ENCODE measurements around the gene MYADML2.

GRCh38 chr17:81931189-81931556 lies 15.9 kb downstream of the MYADML2 start:
- no peak for TF ChIP-seq POLR2AphosphoS5 (IDR thresholded peaks at IDR 0.05)
- TF ChIP-seq CTCF (IDR thresholded peaks at IDR 0.05 in 8 of 11, conservative IDR thresholded peaks at IDR 0.05 in 3 of 11): no peak
- TF ChIP-seq POLR2A (IDR thresholded peaks at IDR 0.05): no peak
